Right atrium auricular region (tissue), 2 donors: ENCODE measurements around the gene ASTN2. TPM values are rescaled to one million over a fixed set of nuclear protein-coding genes. Genes with fewer than 3 reads are reported as not detected.

ENCODE experiments used
- DNase-seq: peaks from one replicate; pipeline ENCODE4 v3.0.0-alpha.2; 2019; ENCODE audit warnings: low spot score
- H3K27ac ChIP-seq, 2 donors: fragments of 200-600 bp; sonication (generic); 1 replicate in 1 of 2; 2 replicates in 1 of 2; pipeline ENCODE4 v1.5.1; 2016 to 2019
- H3K27me3 ChIP-seq, 2 donors: fragments of 200-600 bp; sonication (generic); one replicate each; pipeline versions ENCODE4 v1.5.1 to v1.6.0; 2017 to 2019
- H3K36me3 ChIP-seq: fragments of 200-600 bp; sonication (generic); one replicate; pipeline ENCODE4 v1.5.1; 2016
- H3K4me1 ChIP-seq, 2 donors: fragments of 200-600 bp; sonication (generic); one replicate each; pipeline versions ENCODE4 v1.5.1 to v1.6.0; 2017 to 2019
- H3K4me3 ChIP-seq, 2 donors: fragments of 200-600 bp; sonication (generic); 1 replicate in 1 of 2; 2 replicates in 1 of 2; pipeline ENCODE4 v1.5.1; 2017 to 2019; ENCODE audit warnings: mild to moderate bottlenecking in 1 of 2, moderate library complexity in 1 of 2
- H3K9me3 ChIP-seq, 2 donors: fragments of 200-600 bp; sonication (generic); one replicate each; pipeline ENCODE4 v1.5.1; 2019
- CTCF ChIP-seq, 2 donors: fragments of 200-600 bp; sonication (generic); IDR thresholded peaks; one replicate each; pipeline ENCODE4 v1.5.1; 2019; ENCODE audit warnings: antibody characterized with exemption in 2 of 2
- total RNA-seq, 2 donors: library from RNA; depleted of rRNA; stranded (reverse); fragments of >200 nt; gene quantifications; one replicate each; pipeline ENCODE4 v1.1.0, GENCODE V29; 2016

The ASTN2 gene
- total RNA-seq, 2 donors from 2014 or later: 11.1 to 32.2 TPM

GRCh38 chr9:116944714-116945534, 469.9 kb downstream of the ASTN2 start:
- DNase-seq: no peak
- no peak overlapping the region for H3K27ac ChIP-seq
- no peaks in the 10 kb centered on the region for H3K9me3 ChIP-seq
- no peaks in the 10 kb centered on the region for H3K4me1 ChIP-seq
- TF ChIP-seq CTCF (IDR thresholded peaks at IDR 0.05): no peak
- no peaks in the 10 kb centered on the region for H3K36me3 ChIP-seq
- no peaks in the 10 kb centered on the region for H3K27me3 ChIP-seq
- no peak overlapping the region for H3K4me3 ChIP-seq

GRCh38 chr9:116943970-116944369, 470.9 kb downstream of the ASTN2 start:
- Histone ChIP-seq H3K4me3 (no peak overlapping the region), H3K4me1 (no peaks in the 10 kb centered on the region), H3K27ac (no peak overlapping the region), H3K27me3 (no peaks in the 10 kb centered on the region), H3K9me3 (no peaks in the 10 kb centered on the region), H3K36me3 (no peaks in the 10 kb centered on the region)
- no peak for DNase-seq
- TF ChIP-seq CTCF (IDR thresholded peaks at IDR 0.05): no peak

GRCh38 chr9:116942593-116943061, 472.2 kb downstream of the ASTN2 start:
- no peak for DNase-seq
- no peaks in the 10 kb centered on the region for H3K36me3 ChIP-seq
- H3K27me3 ChIP-seq: no peaks in the 10 kb centered on the region
- H3K27ac ChIP-seq: no peak overlapping the region
- no peak overlapping the region for H3K4me3 ChIP-seq
- TF ChIP-seq CTCF (IDR thresholded peaks at IDR 0.05): no peak
- no peaks in the 10 kb centered on the region for H3K9me3 ChIP-seq
- H3K4me1 ChIP-seq: no peaks in the 10 kb centered on the region

GRCh38 chr9:116941266-116941665, 473.6 kb downstream of the ASTN2 start:
- no peak for DNase-seq
- Histone ChIP-seq H3K27me3 (no peaks in the 10 kb centered on the region), H3K4me1 (no peaks in the 10 kb centered on the region), H3K36me3 (no peaks in the 10 kb centered on the region), H3K9me3 (no peaks in the 10 kb centered on the region), H3K27ac (no peak overlapping the region), H3K4me3 (no peak overlapping the region)
- TF ChIP-seq CTCF (IDR thresholded peaks at IDR 0.05): no peak

- Histone ChIP-seq H3K4me1 (no peaks in the 10 kb centered on the region), H3K27ac (no peak overlapping the region), H3K4me3 (no peak overlapping the region), H3K36me3 (no peaks in the 10 kb centered on the region), H3K9me3 (no peaks in the 10 kb centered on the region), H3K27me3 (no peaks in the 10 kb centered on the region)
- DNase-seq: no peak
- no peak for TF ChIP-seq CTCF (IDR thresholded peaks at IDR 0.05)
Observed at GRCh38 chr9:116940614-116941215, 474.1 kb downstream of the ASTN2 start.
